GM18870 (cell line): Measurements from ENCODE around the gene ENSA.
A peak's percentile ranks its signal among the peaks of the same experiment; 100 is the strongest.
"Not testable (repeated sequence)": the region's sequence is repeated elsewhere in the genome, so short reads cannot be mapped to it uniquely, and the experiment has no call there.

Experiments used
- ATAC-seq: cut with Tn5 transposase; IDR thresholded peaks from one replicate; pipeline ENCODE4 v1.9.1; 2021; ENCODE audit warnings: moderate library complexity; ENCODE audit not compliant: unreplicated experiment

The ENSA gene

DNA sequence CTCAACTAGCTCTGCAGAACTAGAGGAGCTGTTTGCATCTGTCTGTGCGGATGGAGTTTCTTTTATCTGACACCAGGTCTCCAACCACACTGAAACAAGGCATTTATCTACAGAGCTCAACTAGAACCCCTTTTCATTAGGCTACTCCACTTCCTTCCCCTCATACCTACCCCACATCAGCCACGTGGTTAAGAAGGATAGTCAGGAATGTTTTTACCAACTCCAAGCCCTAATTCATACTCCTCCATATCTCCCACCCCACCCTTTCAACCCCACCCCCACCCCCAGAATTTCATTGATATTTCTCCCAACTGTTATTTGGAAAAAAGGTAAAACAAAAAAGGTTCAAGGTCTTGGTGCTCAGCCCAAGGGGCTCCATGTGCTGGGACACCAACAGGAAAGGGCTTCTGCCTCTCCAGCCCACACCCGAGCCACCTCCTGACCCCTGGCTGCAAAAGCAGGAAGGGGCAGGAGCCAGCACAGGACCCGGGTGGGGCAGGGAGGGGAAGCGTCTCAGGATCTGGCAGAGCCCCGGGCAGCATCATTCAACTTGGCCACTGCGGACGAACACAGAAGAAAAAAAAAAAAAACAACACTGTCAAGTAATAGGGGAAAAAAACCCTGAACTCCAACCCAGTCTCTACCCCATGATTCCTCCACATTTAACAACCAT, 7.0 kb downstream of the ENSA start:
- no peak for ATAC-seq

- no peak for ATAC-seq
Measured at GRCh38 chr1:150621497-150622302, 7.7 kb downstream of the ENSA start.

- no peak for ATAC-seq
Measured at GRCh38 chr1:150620919-150621318, 8.5 kb downstream of the ENSA start.

DNA sequence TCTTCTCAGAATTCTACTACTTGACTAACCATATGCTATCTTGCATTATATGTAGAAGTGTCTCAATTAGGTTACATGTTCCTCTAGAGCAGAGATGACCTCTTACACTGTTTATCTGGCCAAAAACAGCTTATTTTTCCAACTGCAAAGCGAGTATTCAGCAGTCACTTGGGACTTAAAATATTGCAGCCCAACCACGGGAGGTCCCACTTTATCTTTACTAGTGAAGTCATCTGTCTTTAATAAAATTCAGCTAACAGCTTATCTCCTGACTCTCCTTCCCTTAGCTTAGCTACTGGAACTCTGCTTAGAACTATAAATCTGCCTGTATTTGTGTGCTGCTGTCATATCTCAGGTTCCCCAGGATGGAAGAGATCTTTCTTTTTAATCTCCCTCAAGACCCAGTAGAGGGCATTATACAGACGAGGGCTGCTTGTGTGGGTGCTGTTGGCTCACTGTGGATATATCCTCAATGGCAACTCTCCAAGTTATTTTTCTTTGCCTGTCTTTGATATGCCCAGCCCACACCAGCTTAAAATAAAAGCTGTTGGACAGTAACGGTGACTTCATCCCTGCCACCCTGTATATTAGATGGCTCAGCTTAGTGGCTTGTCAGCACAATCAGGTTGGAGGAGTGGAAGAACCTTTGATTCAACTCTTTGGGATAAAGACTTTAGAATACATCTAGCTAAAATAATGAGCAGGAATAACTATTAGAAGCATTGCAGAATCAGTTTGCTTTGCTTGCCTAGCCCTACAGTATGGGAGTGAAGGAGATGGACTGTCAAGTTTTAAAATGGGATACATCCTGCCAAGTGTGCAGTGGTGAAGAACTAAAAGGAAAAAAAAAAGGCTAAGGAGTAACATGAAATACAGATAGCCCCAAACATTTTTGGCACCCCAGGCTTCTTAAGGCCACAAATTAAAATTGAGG, 9.6 kb downstream of the ENSA start:
- ATAC-seq: no peak

DNA sequence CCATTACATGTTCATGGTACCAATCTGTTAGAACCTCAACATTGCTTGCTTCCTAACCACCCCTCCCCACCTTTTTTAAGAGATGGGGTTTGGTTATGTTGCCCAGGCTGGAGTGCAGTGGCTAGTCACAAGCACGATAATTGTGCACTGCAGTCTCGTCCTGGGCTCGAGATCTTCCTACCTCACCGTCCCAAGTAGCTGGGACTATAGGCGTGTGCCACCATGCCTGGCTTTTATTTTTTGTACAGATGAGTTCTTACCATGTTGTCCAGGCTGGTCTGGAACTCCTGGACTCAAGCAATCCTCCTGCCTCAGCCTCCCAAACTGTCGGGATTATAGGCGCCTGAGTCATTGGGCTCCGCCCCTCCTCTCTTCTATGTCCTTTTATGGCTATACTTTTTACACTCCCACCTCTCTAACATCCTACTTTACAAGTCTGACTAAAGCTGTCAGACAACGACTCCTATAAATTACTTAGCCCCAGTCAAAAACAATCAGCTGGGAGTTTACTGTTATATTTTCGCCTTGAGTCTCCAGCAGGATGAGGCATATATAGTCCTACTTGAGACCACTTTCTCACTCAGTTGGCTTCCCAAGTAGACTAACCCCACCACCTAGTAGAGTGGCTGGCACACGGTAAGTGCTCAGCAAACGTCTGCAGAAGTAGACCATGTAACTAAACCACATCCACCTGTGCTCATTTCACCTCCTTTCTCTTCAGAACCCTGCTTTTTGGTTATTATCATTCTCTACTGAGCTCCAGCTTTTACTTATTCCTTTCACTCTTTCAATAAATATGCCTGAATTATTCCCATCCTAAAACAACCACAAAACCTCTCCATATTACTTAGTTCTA, 13.8 kb downstream of the ENSA start:
- no peak for ATAC-seq

GRCh38 chr1:150613061-150613920, 16.1 kb downstream of the ENSA start:
- ATAC-seq: peak; percentile 37

- ATAC-seq: no peak
Measured at GRCh38 chr1:150612014-150612345, 17.4 kb downstream of the ENSA start.

- no peak for ATAC-seq
Measured at GRCh38 chr1:150610576-150610975, 18.8 kb downstream of the ENSA start.

- ATAC-seq: no peak
Measured at GRCh38 chr1:150609732-150610131, 19.7 kb downstream of the ENSA start.

DNA sequence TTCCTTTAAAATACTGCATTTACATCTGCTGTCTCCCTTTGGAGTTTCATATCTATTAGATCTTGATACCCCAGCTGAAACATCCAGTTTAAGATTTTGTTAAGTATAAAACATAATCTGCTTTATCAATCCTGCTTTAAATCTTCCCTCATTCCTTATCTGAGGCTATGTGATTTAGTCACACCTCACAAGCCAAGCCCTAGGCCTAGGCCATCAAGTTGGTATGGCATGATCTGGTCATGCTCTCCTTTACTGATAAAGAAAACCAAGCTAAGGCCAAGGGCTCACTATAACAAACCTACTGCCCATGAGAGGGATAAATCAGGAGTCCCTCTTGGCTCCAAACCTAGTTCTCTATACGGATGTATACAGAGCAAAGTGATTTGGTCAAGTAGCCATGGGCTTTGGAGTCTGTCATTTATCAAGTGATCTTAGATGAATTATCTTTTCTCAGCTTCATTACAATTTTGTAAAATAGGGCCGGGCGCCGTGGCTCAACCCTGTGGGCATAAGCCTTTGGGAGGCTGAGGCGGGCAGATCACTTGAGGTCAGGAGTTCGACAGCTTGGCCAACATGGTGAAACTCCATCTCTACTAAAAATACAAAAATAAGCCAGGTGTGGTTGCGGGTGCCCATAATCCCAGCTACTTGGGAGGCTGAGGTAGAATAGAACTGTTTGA, 22.8 kb downstream of the ENSA start:
- ATAC-seq: no peak

GRCh38 chr1:150605451-150605731, 24.0 kb downstream of the ENSA start:
- not testable (repeated sequence) for ATAC-seq

DNA sequence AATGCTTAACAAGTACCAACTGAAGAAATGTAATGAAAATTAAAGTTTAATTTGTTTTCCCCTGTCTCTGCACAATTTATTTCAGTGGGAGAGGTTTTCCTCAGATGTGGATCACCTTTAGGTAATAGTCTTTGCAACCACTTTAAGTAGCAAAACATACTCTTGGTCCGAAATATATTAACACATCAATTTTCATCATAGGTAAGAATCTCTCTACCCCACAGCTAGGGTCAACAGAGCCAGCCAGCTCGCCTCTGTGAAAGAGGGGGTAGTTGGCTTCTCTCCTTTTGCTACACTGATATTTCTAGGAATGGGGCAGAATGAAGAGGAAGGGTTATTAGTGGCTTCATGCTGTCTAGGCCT, 25.2 kb downstream of the ENSA start:
- no peak for ATAC-seq

- ATAC-seq: no peak
Measured at GRCh38 chr1:150603711-150604110, 25.7 kb downstream of the ENSA start.

GRCh38 chr1:150602372-150602771, 27.0 kb downstream of the ENSA start:
- not testable (repeated sequence) for ATAC-seq

GRCh38 chr1:150601540-150601939, 27.9 kb downstream of the ENSA start:
- no peak for ATAC-seq

GRCh38 chr1:150598346-150598745, 31.1 kb downstream of the ENSA start:
- ATAC-seq: not testable (repeated sequence)

GRCh38 chr1:150596976-150597375, 32.4 kb downstream of the ENSA start:
- no peak for ATAC-seq

- no peak for ATAC-seq
Measured at GRCh38 chr1:150596095-150596892, 33.1 kb downstream of the ENSA start.

GRCh38 chr1:150582371-150582770, 47.0 kb downstream of the ENSA start:
- ATAC-seq: no peak
